Measurements from ENCODE around the gene ECPAS.

The ECPAS gene

GRCh38 chr9:111484572-111484894 lies 350 bp upstream of the ECPAS start:
- H3K36me3 Mint-ChIP-seq (ENCODE audit: low read depth), result peaks cover 22% of the 10 kb centered on the region

GRCh38 chr9:111483439-111483857 lies 735 bp downstream of the ECPAS start:
- Mint-ChIP-seq H3K36me3 (ENCODE audit: low read depth) (peaks cover 26% of the 10 kb centered on the region), H3K4me3 (peak overlapping the region; percentile 45), H3K4me1 (ENCODE audit: low read depth) (peaks cover 38% of the 10 kb centered on the region), H3K27me3 (peaks cover 2% of the 10 kb centered on the region), H3K27ac (no peak overlapping the region), H3K9me3 (no peaks in the 10 kb centered on the region)
- DNase-seq, result no peak

More at GRCh38 chr9:111484572-111484894, 350 bp upstream of the ECPAS start:
- DNase-seq, result no peak
- H3K4me3 Mint-ChIP-seq, result peak overlapping the region; percentile 85
- peaks cover 2% of the 10 kb centered on the region for H3K27me3 Mint-ChIP-seq
- H3K27ac Mint-ChIP-seq, result peak overlapping the region; percentile 94
- H3K4me1 Mint-ChIP-seq (ENCODE audit: low read depth), result peaks cover 32% of the 10 kb centered on the region
- no peaks in the 10 kb centered on the region for H3K9me3 Mint-ChIP-seq

- DNase-seq, result peak; percentile 79
- Mint-ChIP-seq H3K27me3 (peaks cover 1% of the 10 kb centered on the region), H3K4me3 (peak overlapping the region; percentile 85)
These were observed 1.3 kb downstream of the ECPAS start for GRCh38 chr9:111482694-111483438.

DNA sequence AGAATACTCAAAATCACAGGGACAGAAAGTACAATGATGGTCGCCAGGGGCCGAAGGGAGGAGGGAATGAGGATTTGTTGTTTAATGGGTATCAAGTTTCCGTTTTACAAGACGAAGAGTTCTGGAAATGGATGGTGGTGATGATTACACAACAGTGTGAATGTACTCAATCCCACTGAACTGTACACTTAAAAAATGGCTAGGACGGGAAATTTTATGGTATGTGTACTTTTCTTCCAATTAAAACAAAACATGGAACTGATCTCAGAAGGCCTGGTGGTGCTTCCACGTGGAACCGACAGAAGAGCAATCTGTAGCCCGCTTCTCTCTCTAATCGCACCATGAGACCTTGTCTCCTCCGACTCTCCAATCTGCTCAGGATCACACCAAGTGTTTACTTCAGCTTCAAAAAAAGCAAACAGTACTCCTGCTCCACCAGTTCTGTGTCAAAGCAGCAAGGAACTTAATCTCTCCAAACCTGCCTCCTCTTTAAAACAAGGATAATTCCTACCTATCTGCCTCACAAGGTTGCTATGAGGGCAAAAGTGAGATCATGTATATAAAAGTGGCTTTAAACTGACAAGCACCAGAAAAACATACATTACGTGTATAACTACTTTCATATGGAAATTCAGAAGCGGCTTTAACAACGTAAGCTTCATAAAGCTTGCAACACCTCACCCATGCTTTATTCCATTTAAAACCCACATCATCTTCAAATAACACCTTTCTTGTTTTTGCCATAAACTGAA lies 2.1 kb downstream of the ECPAS start:
- DNase-seq, result no peak
- H3K36me3 Mint-ChIP-seq (ENCODE audit: low read depth), result peaks cover 30% of the 10 kb centered on the region
- no peaks in the 10 kb centered on the region for H3K27me3 Mint-ChIP-seq
- peaks cover 46% of the 10 kb centered on the region for H3K4me1 Mint-ChIP-seq (ENCODE audit: low read depth)
- peak overlapping the region; percentile 92 for H3K27ac Mint-ChIP-seq
- no peaks in the 10 kb centered on the region for H3K9me3 Mint-ChIP-seq
- peak overlapping the region; percentile 85 for H3K4me3 Mint-ChIP-seq

More at GRCh38 chr9:111482694-111483438, 1.3 kb downstream of the ECPAS start:
- Mint-ChIP-seq H3K4me1 (ENCODE audit: low read depth) (peaks cover 39% of the 10 kb centered on the region), H3K9me3 (no peaks in the 10 kb centered on the region), H3K27ac (peak overlapping the region; percentile 92), H3K36me3 (ENCODE audit: low read depth) (peaks cover 26% of the 10 kb centered on the region)

GRCh38 chr9:111477677-111478076 lies 6.5 kb downstream of the ECPAS start:
- Mint-ChIP-seq H3K9me3 (no peaks in the 10 kb centered on the region), H3K27me3 (no peaks in the 10 kb centered on the region), H3K36me3 (ENCODE audit: low read depth) (peaks cover 34% of the 10 kb centered on the region), H3K4me3 (no peak overlapping the region), H3K4me1 (ENCODE audit: low read depth) (peaks cover 59% of the 10 kb centered on the region), H3K27ac (no peak overlapping the region)
- no peak for DNase-seq

- H3K27ac Mint-ChIP-seq, result no peak overlapping the region
- peaks cover 34% of the 10 kb centered on the region for H3K36me3 Mint-ChIP-seq (ENCODE audit: low read depth)
These were observed 9.0 kb downstream of the ECPAS start for GRCh38 chr9:111475195-111475594.

GRCh38 chr9:111474385-111474784 lies 9.8 kb downstream of the ECPAS start:
- no peaks in the 10 kb centered on the region for H3K9me3 Mint-ChIP-seq
- DNase-seq, result no peak
- no peak overlapping the region for H3K27ac Mint-ChIP-seq
- peaks cover 52% of the 10 kb centered on the region for H3K4me1 Mint-ChIP-seq (ENCODE audit: low read depth)
- no peaks in the 10 kb centered on the region for H3K27me3 Mint-ChIP-seq
- H3K4me3 Mint-ChIP-seq, result no peak overlapping the region
- peaks cover 34% of the 10 kb centered on the region for H3K36me3 Mint-ChIP-seq (ENCODE audit: low read depth)

More at GRCh38 chr9:111475195-111475594, 9.0 kb downstream of the ECPAS start:
- Mint-ChIP-seq H3K27me3 (no peaks in the 10 kb centered on the region), H3K9me3 (no peaks in the 10 kb centered on the region), H3K4me1 (ENCODE audit: low read depth) (peaks cover 51% of the 10 kb centered on the region), H3K4me3 (no peak overlapping the region)
- no peak for DNase-seq

DNA sequence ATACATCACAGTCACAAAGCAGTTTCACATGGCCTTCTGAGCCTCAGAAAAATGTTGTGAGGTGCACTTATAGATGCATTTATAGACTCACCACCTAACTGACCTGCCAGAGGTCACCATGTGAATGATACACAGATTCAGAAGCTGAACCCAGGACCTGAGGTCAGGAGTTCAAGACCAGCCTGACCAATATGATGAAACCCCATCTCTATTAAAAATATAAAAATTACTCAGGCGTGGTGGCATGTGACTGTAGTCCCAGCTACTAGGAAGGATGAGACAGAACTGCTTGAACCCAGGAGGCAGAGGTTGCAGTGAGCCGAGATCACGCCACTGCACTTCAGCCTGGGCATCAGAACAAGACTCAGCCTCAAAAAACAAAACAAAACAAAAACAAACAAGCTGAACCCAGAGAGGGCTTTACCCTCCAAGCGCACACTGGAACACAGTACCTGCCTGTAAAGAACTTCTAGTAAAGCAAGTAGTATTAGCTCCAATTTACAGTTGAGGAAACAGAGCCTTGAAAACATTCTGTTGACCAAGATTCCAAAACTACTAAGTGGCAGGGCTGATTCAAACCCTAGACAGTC lies 16.3 kb downstream of the ECPAS start:
- Mint-ChIP-seq H3K4me3 (no peak overlapping the region), H3K36me3 (ENCODE audit: low read depth) (peaks cover 48% of the 10 kb centered on the region), H3K9me3 (no peaks in the 10 kb centered on the region), H3K27me3 (no peaks in the 10 kb centered on the region), H3K27ac (no peak overlapping the region), H3K4me1 (ENCODE audit: low read depth) (peaks cover 44% of the 10 kb centered on the region)
- DNase-seq, result no peak

- H3K36me3 Mint-ChIP-seq (ENCODE audit: low read depth), result peaks cover 38% of the 10 kb centered on the region
- peaks cover 6% of the 10 kb centered on the region for H3K9me3 Mint-ChIP-seq
- no peak overlapping the region for H3K4me3 Mint-ChIP-seq
- no peak overlapping the region for H3K27ac Mint-ChIP-seq
- peaks cover 42% of the 10 kb centered on the region for H3K4me1 Mint-ChIP-seq (ENCODE audit: low read depth)
- no peak for DNase-seq
- H3K27me3 Mint-ChIP-seq, result no peaks in the 10 kb centered on the region
These were observed 21.1 kb downstream of the ECPAS start for GRCh38 chr9:111463048-111463447.

DNA sequence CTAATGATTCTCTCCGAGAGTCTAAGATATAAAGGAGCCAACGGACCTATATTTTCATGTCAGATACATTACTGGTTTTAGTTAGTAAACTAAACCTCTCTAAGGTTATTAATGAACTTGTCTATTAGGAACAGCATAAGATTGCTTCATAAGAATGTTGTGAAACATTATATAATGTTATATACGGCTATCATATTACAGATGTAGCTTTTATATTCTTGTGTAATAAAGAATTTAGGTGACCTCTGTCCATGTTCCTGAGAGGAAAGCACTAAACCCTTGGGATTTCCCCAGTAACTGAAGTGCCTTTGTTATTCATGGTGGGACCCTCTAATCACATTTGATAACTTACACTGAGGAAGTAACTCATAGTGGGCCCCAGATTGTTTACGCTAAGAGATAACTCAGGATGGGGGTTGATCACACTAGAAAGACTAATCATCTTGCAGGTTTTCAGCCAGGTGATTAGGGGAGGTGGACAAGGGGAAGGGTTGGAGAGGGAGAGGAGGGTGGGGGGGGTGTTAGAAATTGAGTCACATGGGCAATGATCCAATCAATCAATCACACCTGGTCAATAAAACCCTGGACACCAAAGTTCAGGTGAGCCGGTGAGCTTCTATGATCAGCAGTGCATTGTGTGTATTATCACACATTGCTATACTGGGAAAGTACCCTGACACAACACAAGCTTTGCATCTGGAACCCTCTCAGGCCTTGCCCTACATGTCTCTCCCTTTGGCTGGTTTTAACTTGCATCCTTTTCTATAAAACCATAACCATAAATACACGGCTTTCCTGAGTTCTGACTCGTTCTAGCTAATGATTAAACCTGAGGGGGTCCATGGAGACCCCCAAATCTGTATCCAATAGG lies 25.8 kb downstream of the ECPAS start:
- H3K27me3 Mint-ChIP-seq, result no peaks in the 10 kb centered on the region
- DNase-seq, result no peak
- H3K9me3 Mint-ChIP-seq, result peaks cover 6% of the 10 kb centered on the region
- H3K27ac Mint-ChIP-seq, result no peak overlapping the region
- H3K4me1 Mint-ChIP-seq (ENCODE audit: low read depth), result peaks cover 53% of the 10 kb centered on the region
- no peak overlapping the region for H3K4me3 Mint-ChIP-seq
- peaks cover 31% of the 10 kb centered on the region for H3K36me3 Mint-ChIP-seq (ENCODE audit: low read depth)

DNA sequence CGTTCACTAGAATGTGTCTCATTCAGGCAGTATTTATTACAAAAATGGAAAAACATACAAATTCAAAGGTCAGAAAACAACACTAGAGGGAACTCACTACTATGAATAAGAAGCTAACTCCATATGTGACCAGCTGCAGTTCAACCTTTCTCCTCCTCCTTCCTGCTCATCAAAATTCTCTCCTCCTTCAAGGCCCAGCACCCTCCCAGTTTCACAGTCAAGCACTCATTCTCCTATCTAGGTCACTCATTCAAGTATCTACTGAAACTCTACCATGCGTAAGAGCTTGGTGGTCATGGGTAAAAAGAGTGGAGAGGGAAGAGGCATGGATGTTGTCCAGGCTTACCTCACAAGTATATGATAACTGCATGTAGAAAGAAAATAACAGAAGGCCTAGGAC lies 27.7 kb downstream of the ECPAS start:
- Mint-ChIP-seq H3K4me1 (ENCODE audit: low read depth) (peaks cover 53% of the 10 kb centered on the region), H3K4me3 (no peak overlapping the region), H3K27ac (peak overlapping the region; percentile 4), H3K9me3 (no peaks in the 10 kb centered on the region), H3K36me3 (ENCODE audit: low read depth) (peaks cover 23% of the 10 kb centered on the region), H3K27me3 (no peaks in the 10 kb centered on the region)
- DNase-seq, result no peak

DNA sequence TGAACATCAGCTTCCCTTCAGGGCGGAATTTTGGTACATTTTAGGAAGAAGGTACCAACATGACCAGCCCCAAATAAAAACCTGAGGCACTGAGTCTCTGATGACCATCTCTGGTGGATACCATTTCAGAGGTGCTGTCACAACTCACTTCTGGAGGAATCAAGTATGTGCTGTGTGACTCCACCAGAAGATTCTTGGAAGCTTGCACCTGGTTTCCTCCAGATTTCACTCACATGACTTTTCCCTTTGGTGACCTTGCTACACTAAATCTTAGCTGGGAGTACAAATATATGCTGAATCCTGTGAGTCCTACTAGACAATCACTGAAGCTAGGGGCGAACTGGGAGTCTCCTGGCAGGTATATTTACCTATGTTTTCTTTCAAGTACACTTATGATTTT lies 28.5 kb downstream of the ECPAS start:
- peaks cover 51% of the 10 kb centered on the region for H3K4me1 Mint-ChIP-seq (ENCODE audit: low read depth)
- peaks cover 25% of the 10 kb centered on the region for H3K36me3 Mint-ChIP-seq (ENCODE audit: low read depth)
- no peak overlapping the region for H3K4me3 Mint-ChIP-seq
- H3K27ac Mint-ChIP-seq, result no peak overlapping the region
- no peaks in the 10 kb centered on the region for H3K27me3 Mint-ChIP-seq
- no peaks in the 10 kb centered on the region for H3K9me3 Mint-ChIP-seq
- DNase-seq, result no peak

DNA sequence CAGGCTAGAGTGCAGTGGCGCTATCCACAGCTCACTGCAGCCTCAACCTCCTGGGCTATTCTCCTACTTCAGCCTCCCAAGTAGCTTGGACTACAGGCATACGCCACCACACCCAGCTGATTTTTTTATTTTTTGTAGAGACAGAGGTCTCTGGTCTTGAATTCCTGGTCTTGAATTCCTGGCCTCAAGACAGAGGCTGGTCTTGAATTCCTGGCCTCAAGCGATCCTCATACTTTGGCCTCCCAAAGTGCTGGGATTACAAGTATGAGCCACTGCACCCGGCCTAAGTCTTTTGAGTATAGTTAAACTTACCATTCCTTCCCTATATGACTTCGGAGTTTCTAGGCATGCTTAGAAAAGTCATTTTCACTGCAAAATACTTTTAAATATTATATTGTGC lies 29.4 kb downstream of the ECPAS start:
- no peak for DNase-seq
- Mint-ChIP-seq H3K27me3 (no peaks in the 10 kb centered on the region), H3K36me3 (ENCODE audit: low read depth) (peaks cover 33% of the 10 kb centered on the region), H3K4me1 (ENCODE audit: low read depth) (peaks cover 49% of the 10 kb centered on the region), H3K4me3 (no peak overlapping the region), H3K27ac (no peak overlapping the region), H3K9me3 (no peaks in the 10 kb centered on the region)

- Mint-ChIP-seq H3K4me3 (no peak overlapping the region), H3K27me3 (no peaks in the 10 kb centered on the region), H3K27ac (no peak overlapping the region), H3K4me1 (ENCODE audit: low read depth) (peaks cover 25% of the 10 kb centered on the region), H3K9me3 (no peaks in the 10 kb centered on the region), H3K36me3 (ENCODE audit: low read depth) (peaks cover 48% of the 10 kb centered on the region)
- no peak for DNase-seq
These were observed 32.6 kb downstream of the ECPAS start for GRCh38 chr9:111451570-111451969.
